ENCODE results near the gene TCL1A. TPM values are rescaled to one million over a fixed set of nuclear protein-coding genes. Genes with fewer than 3 reads are reported as not detected.

The TCL1A gene
- total and polyA plus RNA-seq, 2 experiments from 2014 or later: not detected

- Histone ChIP-seq H3K36me3 (no peaks in the 10 kb centered on the region), H3K9me3 (ENCODE audit: low read depth) (no peaks in the 10 kb centered on the region), H3K27ac (no peak overlapping the region), H3K4me3 (no peak overlapping the region), H3K27me3 (peaks cover 36% of the 10 kb centered on the region), H3K4me1 (ENCODE audit: low read depth) (no peaks in the 10 kb centered on the region)
- TF ChIP-seq, protein P1, sequence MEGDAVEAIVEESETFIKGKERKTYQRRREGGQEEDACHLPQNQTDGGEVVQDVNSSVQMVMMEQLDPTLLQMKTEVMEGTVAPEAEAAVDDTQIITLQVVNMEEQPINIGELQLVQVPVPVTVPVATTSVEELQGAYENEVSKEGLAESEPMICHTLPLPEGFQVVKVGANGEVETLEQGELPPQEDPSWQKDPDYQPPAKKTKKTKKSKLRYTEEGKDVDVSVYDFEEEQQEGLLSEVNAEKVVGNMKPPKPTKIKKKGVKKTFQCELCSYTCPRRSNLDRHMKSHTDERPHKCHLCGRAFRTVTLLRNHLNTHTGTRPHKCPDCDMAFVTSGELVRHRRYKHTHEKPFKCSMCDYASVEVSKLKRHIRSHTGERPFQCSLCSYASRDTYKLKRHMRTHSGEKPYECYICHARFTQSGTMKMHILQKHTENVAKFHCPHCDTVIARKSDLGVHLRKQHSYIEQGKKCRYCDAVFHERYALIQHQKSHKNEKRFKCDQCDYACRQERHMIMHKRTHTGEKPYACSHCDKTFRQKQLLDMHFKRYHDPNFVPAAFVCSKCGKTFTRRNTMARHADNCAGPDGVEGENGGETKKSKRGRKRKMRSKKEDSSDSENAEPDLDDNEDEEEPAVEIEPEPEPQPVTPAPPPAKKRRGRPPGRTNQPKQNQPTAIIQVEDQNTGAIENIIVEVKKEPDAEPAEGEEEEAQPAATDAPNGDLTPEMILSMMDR (IDR thresholded peaks at IDR 0.05; ENCODE audit: low read depth, low read length): no peak
- DNase-seq (ENCODE audit: low read depth in 1 of 2, low spot score in 1 of 2): no peak
Observed at GRCh38 chr14:95697764-95698163, 16.2 kb downstream of the TCL1A start.

DNA sequence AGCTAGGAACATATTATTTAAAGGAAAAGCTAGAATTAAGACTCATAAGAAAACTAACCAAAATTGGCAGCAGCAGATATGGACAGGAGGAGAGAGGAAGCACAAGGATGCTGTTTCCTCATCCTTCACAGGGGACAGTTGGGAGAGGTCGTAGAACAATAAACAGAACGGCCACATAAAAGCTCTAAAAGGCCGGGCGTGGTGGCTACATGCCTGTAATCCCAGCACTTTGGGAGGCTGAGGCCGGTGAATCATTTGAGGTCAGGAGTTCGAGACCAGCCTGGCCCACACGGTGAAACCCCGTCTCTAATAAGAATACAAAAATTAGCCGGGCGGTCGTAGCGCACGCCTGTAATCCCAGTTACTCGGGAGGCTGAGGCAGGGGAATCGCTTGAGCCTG is 17.2 kb downstream of the TCL1A start:
- Histone ChIP-seq H3K27ac (no peak overlapping the region), H3K4me1 (ENCODE audit: low read depth) (no peaks in the 10 kb centered on the region), H3K27me3 (peaks cover 26% of the 10 kb centered on the region), H3K36me3 (no peaks in the 10 kb centered on the region), H3K4me3 (no peak overlapping the region), H3K9me3 (ENCODE audit: low read depth) (no peaks in the 10 kb centered on the region)
- no peak for DNase-seq (ENCODE audit: low read depth in 1 of 2, low spot score in 1 of 2)
- TF ChIP-seq, protein P1 (IDR thresholded peaks at IDR 0.05; ENCODE audit: low read depth, low read length): no peak

DNA sequence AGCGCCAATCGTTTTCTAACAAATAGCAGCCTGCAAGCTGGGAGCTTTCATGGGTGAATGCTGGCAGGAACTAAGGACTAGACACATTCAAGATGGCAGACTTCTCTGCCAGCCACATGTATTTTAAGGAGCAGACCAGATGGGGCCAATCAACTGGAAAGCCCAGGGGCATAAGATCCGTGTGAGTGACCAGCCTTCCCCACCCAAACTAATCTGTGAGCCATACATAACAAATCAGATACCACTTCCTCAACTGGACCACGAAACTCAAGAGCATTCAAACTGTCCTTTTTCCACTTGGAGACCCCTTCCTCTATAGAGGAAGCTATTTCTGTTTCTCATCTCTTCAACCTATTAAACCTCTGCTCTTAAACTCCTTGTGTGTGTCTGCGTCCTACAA is 18.0 kb downstream of the TCL1A start:
- H3K4me3 ChIP-seq: no peak overlapping the region
- H3K27me3 ChIP-seq: peaks cover 18% of the 10 kb centered on the region
- H3K4me1 ChIP-seq (ENCODE audit: low read depth): no peaks in the 10 kb centered on the region
- H3K27ac ChIP-seq: no peak overlapping the region
- TF ChIP-seq, protein P1 (IDR thresholded peaks at IDR 0.05; ENCODE audit: low read depth, low read length): no peak
- H3K36me3 ChIP-seq: no peaks in the 10 kb centered on the region
- DNase-seq (ENCODE audit: low read depth in 1 of 2, low spot score in 1 of 2): no peak
- no peaks in the 10 kb centered on the region for H3K9me3 ChIP-seq (ENCODE audit: low read depth)

- TF ChIP-seq, protein P1 (IDR thresholded peaks at IDR 0.05; ENCODE audit: low read depth, low read length): no peak
- Histone ChIP-seq H3K36me3 (no peaks in the 10 kb centered on the region), H3K4me3 (no peak overlapping the region), H3K9me3 (ENCODE audit: low read depth) (no peaks in the 10 kb centered on the region), H3K27ac (no peak overlapping the region), H3K27me3 (peaks cover 9% of the 10 kb centered on the region), H3K4me1 (ENCODE audit: low read depth) (no peaks in the 10 kb centered on the region)
- no peak for DNase-seq (ENCODE audit: low read depth in 1 of 2, low spot score in 1 of 2)
Observed at GRCh38 chr14:95695051-95695450, 18.9 kb downstream of the TCL1A start.

DNA sequence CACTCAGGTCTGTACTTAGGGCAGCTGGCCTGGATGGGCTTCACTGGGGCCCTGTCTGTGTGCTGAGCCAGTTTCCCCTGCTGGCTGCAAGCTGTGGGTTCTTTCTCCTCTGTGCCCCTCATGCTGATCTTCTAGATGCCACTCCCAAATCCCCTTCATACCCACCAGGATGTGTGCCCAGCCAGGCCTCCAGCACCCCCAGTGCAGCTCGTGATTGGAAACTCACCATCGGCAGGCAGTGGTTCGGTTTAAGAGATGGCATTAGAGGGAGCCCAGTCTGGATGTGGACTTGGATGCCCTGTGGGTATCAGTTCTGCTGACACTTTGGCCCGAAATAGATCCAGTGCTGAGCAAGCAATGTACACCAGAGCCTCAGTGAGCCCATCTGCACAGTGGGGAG is 21.8 kb downstream of the TCL1A start:
- H3K9me3 ChIP-seq (ENCODE audit: low read depth): no peaks in the 10 kb centered on the region
- DNase-seq (ENCODE audit: low read depth in 1 of 2, low spot score in 1 of 2): no peak
- no peaks in the 10 kb centered on the region for H3K36me3 ChIP-seq
- H3K27ac ChIP-seq: no peak overlapping the region
- TF ChIP-seq, protein P1 (IDR thresholded peaks at IDR 0.05; ENCODE audit: low read depth, low read length): no peak
- no peaks in the 10 kb centered on the region for H3K4me1 ChIP-seq (ENCODE audit: low read depth)
- H3K4me3 ChIP-seq: no peak overlapping the region
- H3K27me3 ChIP-seq: no peaks in the 10 kb centered on the region

DNA sequence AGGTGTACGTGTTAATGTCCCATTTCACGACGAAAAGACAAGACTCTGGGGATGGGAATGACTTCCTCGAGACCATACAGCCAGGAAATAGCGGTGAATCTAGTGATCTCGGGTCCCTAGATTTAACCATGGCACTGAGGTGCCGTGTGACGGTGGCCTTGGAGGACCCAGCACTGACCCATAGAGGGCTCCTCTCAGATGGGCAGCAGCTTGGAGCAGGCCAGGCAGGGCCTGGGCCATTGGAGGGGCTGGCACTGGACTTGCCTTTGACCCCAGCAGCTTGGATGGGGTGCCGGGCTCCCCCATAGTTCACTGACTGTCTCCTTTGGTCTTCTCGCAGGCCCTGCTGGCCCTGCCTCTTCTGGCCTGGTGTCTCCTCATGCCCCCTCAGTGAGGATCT is 22.3 kb downstream of the TCL1A start:
- Histone ChIP-seq H3K9me3 (ENCODE audit: low read depth) (no peaks in the 10 kb centered on the region), H3K36me3 (no peaks in the 10 kb centered on the region), H3K27me3 (no peaks in the 10 kb centered on the region), H3K4me3 (no peak overlapping the region), H3K27ac (no peak overlapping the region), H3K4me1 (ENCODE audit: low read depth) (no peaks in the 10 kb centered on the region)
- no peak for DNase-seq (ENCODE audit: low read depth in 1 of 2, low spot score in 1 of 2)
- TF ChIP-seq, protein P1 (IDR thresholded peaks at IDR 0.05; ENCODE audit: low read depth, low read length): no peak

Data from cardiac muscle cell (in vitro differentiated cells and primary cell).